Neural progenitor cell (in vitro differentiated cells): Measurements from ENCODE around the gene PRDM5.

ENCODE experiments used
- CTCF ChIP-seq: fragments of 200-600 bp; sonication (generic); IDR thresholded peaks from 2 replicates; pipeline ENCODE4 v1.5.1; 2017; ENCODE audit warnings: antibody characterized with exemption, mild to moderate bottlenecking
- EZH2 ChIP-seq: fragments of 200-600 bp; sonication (generic); IDR thresholded peaks from 2 replicates; pipeline ENCODE4 v1.6.1; 2017; ENCODE audit warnings: antibody characterized with exemption, mild to moderate bottlenecking, moderate library complexity

- TF ChIP-seq CTCF (no peak), EZH2 (no peak)
Measured at GRCh38 chr4:120653804-120654573, 268.5 kb downstream of the PRDM5 start.
